GM12891 (cell line): Measurements from ENCODE around the gene VPS51.

Source experiments
- PAX5 ChIP-seq: IDR thresholded peaks from 2 replicates; pipeline ENCODE4 v1.6.1; 2011; ENCODE audit warnings: low read length, moderate library complexity, mild to moderate bottlenecking; ENCODE audit not compliant: insufficient read depth, severe bottlenecking
- POLR2A ChIP-seq: IDR thresholded peaks from 2 replicates; pipeline ENCODE4 v1.6.1; 2011; ENCODE audit warnings: low read depth, low read length, control low read depth
- POLR2AphosphoS5 ChIP-seq: IDR thresholded peaks from 2 replicates; pipeline ENCODE4 v1.6.1; 2011; ENCODE audit warnings: low read depth, low read length, control low read depth
- TAF1 ChIP-seq: IDR thresholded peaks from 2 replicates; pipeline ENCODE4 v1.6.1; 2011; ENCODE audit warnings: low read depth, low read length, control low read depth

DNA sequence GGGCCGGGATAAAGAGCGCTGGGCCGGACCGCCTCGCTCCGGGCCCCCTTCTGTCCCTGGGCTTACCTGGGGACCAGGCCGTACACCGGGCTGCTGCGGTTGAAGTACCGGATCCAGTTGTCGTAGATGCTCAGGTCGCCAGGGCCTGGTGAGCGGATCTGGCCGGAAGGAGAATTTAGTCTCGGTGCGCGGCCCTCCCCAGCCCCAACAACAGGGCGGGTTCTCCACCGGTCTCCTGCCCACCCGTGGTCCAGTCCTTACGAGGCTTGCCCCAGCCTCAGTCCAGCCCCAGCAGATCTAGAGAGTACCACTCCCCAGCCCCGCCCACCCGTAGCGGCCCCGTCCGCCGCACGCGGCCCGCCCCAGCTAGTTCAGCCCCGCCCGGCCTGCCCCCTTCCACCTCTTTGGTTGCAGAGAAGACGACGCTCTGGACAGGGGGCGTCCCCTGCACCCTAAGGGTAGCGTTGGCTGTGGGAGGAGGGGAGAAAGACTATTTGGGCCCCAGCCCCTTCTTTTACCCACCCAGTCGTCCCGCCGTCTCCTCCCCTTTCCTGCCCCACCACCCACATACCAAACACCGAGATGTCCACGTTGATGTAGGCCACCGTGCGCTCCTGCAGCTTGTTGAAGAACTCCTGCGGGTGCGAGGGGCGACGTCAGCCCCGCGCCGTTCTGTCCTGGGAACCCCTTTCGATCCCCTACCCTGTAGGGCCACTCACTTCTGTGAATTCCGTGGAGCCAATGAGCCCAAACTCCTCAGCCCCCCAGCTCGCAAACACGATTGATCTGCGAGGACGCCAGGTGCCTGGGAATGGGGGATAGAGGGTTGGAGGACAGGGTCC lies 48.2 kb upstream of the VPS51 start:
- TF ChIP-seq POLR2A: no peak
- no peak for TF ChIP-seq POLR2AphosphoS5
- TF ChIP-seq TAF1: 0 out of 2 replicates have a peak, but pooled peaks have one; percentile 22
- no peak for TF ChIP-seq PAX5
